HepG2 (cell line): ENCODE measurements around the gene ADAMTS16. TPM values are rescaled to one million over a fixed set of nuclear protein-coding genes. Genes with fewer than 3 reads are reported as not detected.

ENCODE experiments used
- ATAC-seq: fragments of 200-7000 bp; cut with Tn5 transposase; 3 replicates; pipeline ENCODE4 v1.9.1; 2020; ENCODE audit warnings: mild to moderate bottlenecking, moderate library complexity
- BruUV-seq: library from RNA; stranded (reverse); fragments of 400-500 nt; replicated peaks from 2 replicates; lab custom pipeline; 2021; lab: Mats Ljungman, UMichigan
- CTCF ChIA-PET: fragments of 300-600 bp; formaldehyde crosslinking; extraction: SDS; loops from one replicate; lab custom pipeline; 2021; ENCODE audit warnings: low total read pairs, inconsistent platforms, low intra/inter-chr PET ratio; lab: Yijun Ruan, JAX
- POLR2A ChIA-PET: fragments of 350-600 bp; sonication (Branson Sonifier 250); formaldehyde crosslinking; loops from one replicate; lab custom pipeline; 2020; ENCODE audit warnings: antibody characterized with exemption, inconsistent platforms; lab: Yijun Ruan, JAX
- DNase-seq: peaks from one replicate; pipeline ENCODE4 v3.0.0-alpha.2; 2015; ENCODE audit warnings: low spot score
- FAIRE-seq: peaks from 3 replicates; lab custom pipeline; 2011; peaks lifted over from hg19 to GRCh38; lab: Jason Lieb, UNC
- H2AFZ ChIP-seq: one replicate; pipeline ENCODE4 v1.6.1; 2011; ENCODE audit warnings: low read length, inconsistent platforms
- H3K27ac ChIP-seq: fragments of 300-600 bp; 3 replicates; pipeline ENCODE4 v1.8.0; 2011; ENCODE audit warnings: mixed run types, mild to moderate bottlenecking, mixed read lengths, low read length, inconsistent platforms; ENCODE audit not compliant: insufficient read depth; ENCODE audit errors: extremely low read length
- H3K27me3 ChIP-seq, 2 experiments: fragments of 200-600 bp in 1 of 2; 2 replicates in 1 of 2; 3 replicates in 1 of 2; pipeline versions ENCODE4 v1.6.0 to v1.8.0; 2011; ENCODE audit warnings: low read length in 2 of 2, mild to moderate bottlenecking in 2 of 2, moderate library complexity in 2 of 2, inconsistent platforms in 1 of 2; ENCODE audit not compliant: insufficient read depth in 2 of 2, control insufficient read depth in 1 of 2
- H3K36me3 ChIP-seq, 2 experiments: fragments of 200-600 bp in 1 of 2; replicated peaks in 1 of 2; 2 replicates in 1 of 2; 3 replicates in 1 of 2; pipeline versions ENCODE4 v1.5.1 to v1.8.0; 2011; ENCODE audit warnings: low read length in 2 of 2, inconsistent platforms in 1 of 2; ENCODE audit not compliant: insufficient read depth in 2 of 2, control insufficient read depth in 1 of 2
- H3K4me1 ChIP-seq: 2 replicates; pipeline ENCODE4 v1.5.1; 2012; ENCODE audit warnings: low read length, inconsistent platforms; ENCODE audit not compliant: insufficient read depth
- H3K4me2 ChIP-seq: 2 replicates; pipeline ENCODE4 v1.6.0; 2011; ENCODE audit warnings: low read depth, low read length, inconsistent platforms
- H3K4me3 ChIP-seq, 3 experiments: fragments of 200-600 bp in 1 of 3; sonication (generic), shearing (Covaris generic) in 1 of 3; replicated peaks in 1 of 3; 2 replicates each; pipeline ENCODE4 v1.5.1; 2011 to 2016; ENCODE audit warnings: low read length in 3 of 3, inconsistent platforms in 2 of 3, low read depth in 2 of 3, mild to moderate bottlenecking in 2 of 3, control low read depth in 1 of 3, mixed read lengths in 1 of 3; ENCODE audit not compliant: insufficient read depth in 1 of 3
- H3K79me2 ChIP-seq: one replicate; pipeline ENCODE4 v1.6.1; 2011; ENCODE audit warnings: low read length, inconsistent platforms; ENCODE audit not compliant: insufficient read depth
- H3K9ac ChIP-seq: 2 replicates; pipeline ENCODE4 v1.6.0; 2011; ENCODE audit warnings: mild to moderate bottlenecking, low read depth, low read length, inconsistent platforms; ENCODE audit not compliant: insufficient read depth
- H3K9me3 ChIP-seq: 2 replicates; pipeline ENCODE4 v1.5.1; 2012; ENCODE audit warnings: mild to moderate bottlenecking, low read length
- H4K20me1 ChIP-seq: 2 replicates; pipeline ENCODE4 v1.6.0; 2011; ENCODE audit warnings: inconsistent platforms, mild to moderate bottlenecking, low read length, moderate library complexity; ENCODE audit not compliant: insufficient read depth
- ARID3A ChIP-seq: IDR thresholded peaks from 2 replicates; pipeline ENCODE4 v1.6.1; 2012; ENCODE audit warnings: low read depth, low read length, improper control_type of control experiment
- ATF2 ChIP-seq: sonication (generic); formaldehyde crosslinking; IDR thresholded peaks from 2 replicates; pipeline ENCODE4 v1.4.0; 2020; ENCODE audit warnings: missing genetic modification reagents
- JARID2 ChIP-seq: sonication (generic); formaldehyde crosslinking; IDR thresholded peaks from 2 replicates; pipeline ENCODE4 v1.8.1; 2023; ENCODE audit warnings: missing genetic modification reagents, inconsistent platforms; ENCODE audit not compliant: insufficient replicate concordance
- KMT2B ChIP-seq: IDR thresholded peaks from 2 replicates; pipeline ENCODE4 v1.6.1; 2016; ENCODE audit warnings: missing genetic modification reagents, missing compliant biosample characterization
- RFX1 ChIP-seq: fragments of 450-650 bp; IDR thresholded peaks from 2 replicates; pipeline ENCODE4 v1.6.1; 2017
- SATB2 ChIP-seq: sonication (generic); formaldehyde crosslinking; IDR thresholded peaks from 2 replicates; pipeline ENCODE4 v1.5.0; 2020; ENCODE audit warnings: missing genetic modification reagents
- ZC3H4 ChIP-seq: sonication (generic); formaldehyde crosslinking; IDR thresholded peaks from 2 replicates; pipeline ENCODE4 v1.4.0; 2020; ENCODE audit warnings: missing genetic modification reagents, borderline replicate concordance
- ZNF234 ChIP-seq: sonication (generic); formaldehyde crosslinking; conservative IDR thresholded peaks from 2 replicates; pipeline ENCODE4 v1.5.1; 2020; ENCODE audit warnings: mild to moderate bottlenecking, missing genetic modification reagents
- ZNF34 ChIP-seq: sonication (generic); formaldehyde crosslinking; IDR thresholded peaks from 2 replicates; pipeline ENCODE4 v1.4.0; 2020; ENCODE audit warnings: mild to moderate bottlenecking, missing genetic modification reagents, borderline replicate concordance
- ZNF382 ChIP-seq: sonication (generic); formaldehyde crosslinking; IDR thresholded peaks from 2 replicates; pipeline ENCODE4 v1.5.0; 2020; ENCODE audit warnings: missing genetic modification reagents, mild to moderate bottlenecking, borderline replicate concordance
- ZNF598 ChIP-seq: sonication (generic); formaldehyde crosslinking; IDR thresholded peaks from 2 replicates; pipeline ENCODE4 v1.5.1; 2020; ENCODE audit warnings: mild to moderate bottlenecking, missing genetic modification reagents, borderline replicate concordance
- ZNF609 ChIP-seq: sonication (generic); formaldehyde crosslinking; IDR thresholded peaks from 2 replicates; pipeline ENCODE4 v1.4.0; 2020; ENCODE audit warnings: mild to moderate bottlenecking, missing genetic modification reagents, borderline replicate concordance
- ZNF703 ChIP-seq: sonication (generic); formaldehyde crosslinking; IDR thresholded peaks from 2 replicates; pipeline ENCODE4 v1.5.1; 2020; ENCODE audit warnings: missing genetic modification reagents, mild to moderate bottlenecking, moderate library complexity, borderline replicate concordance
- ZNF704 ChIP-seq: sonication (generic); formaldehyde crosslinking; IDR thresholded peaks from 2 replicates; pipeline ENCODE4 v1.8.1; 2023; ENCODE audit warnings: mild to moderate bottlenecking, inconsistent platforms, moderate library complexity, missing genetic modification reagents, borderline replicate concordance
- ZNF883 ChIP-seq: sonication (generic); formaldehyde crosslinking; IDR thresholded peaks from 2 replicates; pipeline ENCODE4 v1.5.1; 2020; ENCODE audit warnings: mild to moderate bottlenecking, missing genetic modification reagents; ENCODE audit errors: not compliant biosample characterization
- WGBS: methylation state at CpG from one replicate; pipeline ENCODE4 v1.1.6; 2017; ENCODE audit warnings: low lambda C conversion rate; 5-methylcytosine and 5-hydroxymethylcytosine counted together
- in situ Hi-C: cut with HindIII; loops from 2 replicates; pipeline ENCODE4 v1.10.0; 2017; ENCODE audit warnings: low pct_unique_long_range_greater_than_20kb; ENCODE audit not compliant: extremely low pct_ligation_motif_present
- intact Hi-C: fragments of 100-400 bp; cut with micrococcal nuclease; formaldehyde crosslinking; loops from one replicate; pipeline ENCODE4 v1.10.0; 2022; ENCODE audit not compliant: unreplicated experiment
- polyA plus RNA-seq, 8 experiments: library from polyadenylated mRNA; depleted of rRNA in 3 of 8; stranded (reverse) in 7 of 8; unstranded in 1 of 8; fragments of >200 nt; fragmentation: Illumina TruSeq in 4 of 8; extraction: Trizol in 4 of 8; gene quantifications; 2 replicates each; pipeline versions ENCODE4 v1.2.1 to v1.2.3, GENCODE V29; 2011 to 2016; ENCODE audit warnings: low read depth in 4 of 8, missing spikeins in 1 of 8, mixed read lengths in 1 of 8; ENCODE audit not compliant: insufficient read depth in 1 of 8
- total RNA-seq, 5 experiments: library from RNA; depleted of rRNA; stranded (reverse); fragments of >200 nt; fragmentation: Illumina TruSeq; extraction: Trizol; gene quantifications; 2 replicates each; pipeline ENCODE4 v1.2.3, GENCODE V29; 2016; ENCODE audit warnings: low read depth in 1 of 5

Gene ADAMTS16
- total and polyA plus RNA-seq, 2 of the 13 experiments (the other 11 are each of a cell fraction or from before 2014, with no cell fraction given) = 0.02 to 0.03 TPM

GRCh38 chr5:5252106-5252505 lies 112.0 kb downstream of the ADAMTS16 start (continued):
- TF ChIP-seq ZNF883 (CRISPR knock-in tag) = no peak
- TF ChIP-seq ZNF234 (CRISPR knock-in tag) = no peak
- no peak for TF ChIP-seq SATB2 (CRISPR knock-in tag)
- TF ChIP-seq JARID2 (CRISPR knock-in tag) = no peak

- ATAC-seq = no peak
- Histone ChIP-seq H3K4me3 (no peak overlapping the region), H3K79me2 (no peaks in the 10 kb centered on the region), H3K9ac (no peak overlapping the region), H3K36me3 (no peaks in the 10 kb centered on the region), H4K20me1 (no peaks in the 10 kb centered on the region), H3K27me3 (peaks cover 0 to 5% of the 10 kb centered on the region in 2 experiments; a peak in 2 of 5 replicates), H3K9me3 (no peaks in the 10 kb centered on the region), H2AFZ (no peak overlapping the region), H3K4me1 (no peaks in the 10 kb centered on the region), H3K4me2 (no peak overlapping the region), H3K27ac (no peak overlapping the region)
- TF ChIP-seq ZNF609 (CRISPR knock-in tag) (no peak), KMT2B (CRISPR knock-in tag) (no peak), ZNF598 (CRISPR knock-in tag) (no peak), ARID3A (no peak), ZNF34 (CRISPR knock-in tag) (no peak), ZC3H4 (no peak), RFX1 (no peak), ZNF382 (CRISPR knock-in tag) (no peak), ATF2 (CRISPR knock-in tag) (no peak), ZNF704 (CRISPR knock-in tag) (no peak), ZNF703 (CRISPR knock-in tag) (no peak)
- BruUV-seq = no TSS peak
- no peak for FAIRE-seq
- no peak for DNase-seq
- CTCF ChIA-PET = no interaction called here
- POLR2A ChIA-PET = no interaction called here
- in situ Hi-C loops = no loop called here
- intact Hi-C loops = no loop called here
- 52% methylated on average over 5 of the region's 5 CpGs for WGBS
These were observed 117.2 kb downstream of the ADAMTS16 start for GRCh38 chr5:5257353-5257752.
